CD4-positive, alpha-beta T cell treated with Interleukin-17A for 1 hour (primary cell): ENCODE data around the gene ANKRD61.
"Not testable (repeated sequence)": the region's sequence is repeated elsewhere in the genome, so short reads cannot be mapped to it uniquely, and the experiment has no call there.

Experiments
- DNase-seq: peaks from one replicate; pipeline ENCODE4 v3.0.0-alpha.2; 2020

The ANKRD61 gene

GRCh38 chr7:6032167-6032566 lies 991 bp downstream of the ANKRD61 start:
- peak; percentile 14 for DNase-seq

- no peak for DNase-seq
These were observed 1.5 kb downstream of the ANKRD61 start for GRCh38 chr7:6032641-6033040.

GRCh38 chr7:6035165-6035564 lies 4.0 kb downstream of the ANKRD61 start:
- DNase-seq: no peak

- DNase-seq: no peak
These were observed 4.5 kb downstream of the ANKRD61 start for GRCh38 chr7:6035686-6036085.

GRCh38 chr7:6049780-6050179 lies 18.6 kb downstream of the ANKRD61 start:
- DNase-seq: no peak

GRCh38 chr7:6051185-6051584 lies 20.0 kb downstream of the ANKRD61 start:
- not testable (repeated sequence) for DNase-seq

GRCh38 chr7:6056616-6057015 lies 25.4 kb downstream of the ANKRD61 start:
- DNase-seq: no peak

GRCh38 chr7:6057316-6058129 lies 26.3 kb downstream of the ANKRD61 start:
- DNase-seq: no peak

- not testable (repeated sequence) for DNase-seq
These were observed 28.8 kb downstream of the ANKRD61 start for GRCh38 chr7:6059941-6060340.

GRCh38 chr7:6071406-6071805 lies 40.2 kb downstream of the ANKRD61 start:
- DNase-seq: no peak

- no peak for DNase-seq
These were observed 43.6 kb downstream of the ANKRD61 start for GRCh38 chr7:6074612-6075380.

- DNase-seq: no peak
These were observed 47.4 kb downstream of the ANKRD61 start for GRCh38 chr7:6078548-6078947.

GRCh38 chr7:6083047-6083446 lies 51.9 kb downstream of the ANKRD61 start:
- not testable (repeated sequence) for DNase-seq
